Dendritic cell treated with granulocyte-macrophage colony-stimulating factor and Interleukin-4, amounts not matched to agents 40 ng/mL and 50 ng/mL, for 4 days (primary cell): ENCODE data around the gene OR10Z1.

Source experiments
- H3K27ac Mint-ChIP-seq: one replicate; pipeline ENCODE4 v1.8.0; 2022; ENCODE audit warnings: mild to moderate bottlenecking, mixed read lengths
- H3K27me3 Mint-ChIP-seq: one replicate; pipeline ENCODE4 v1.8.0; 2022; ENCODE audit warnings: mild to moderate bottlenecking, mixed read lengths
- H3K36me3 Mint-ChIP-seq: one replicate; pipeline ENCODE4 v1.8.0; 2022; ENCODE audit warnings: low read depth, mixed read lengths
- H3K4me1 Mint-ChIP-seq: one replicate; pipeline ENCODE4 v1.8.0; 2022; ENCODE audit warnings: low read depth, mixed read lengths
- H3K4me3 Mint-ChIP-seq: one replicate; pipeline ENCODE4 v1.8.0; 2022; ENCODE audit warnings: mild to moderate bottlenecking, moderate library complexity, mixed read lengths
- H3K9me3 Mint-ChIP-seq: one replicate; pipeline ENCODE4 v1.8.0; 2022; ENCODE audit warnings: mixed read lengths
- intact Hi-C: fragments of 100-400 bp; cut with micrococcal nuclease; formaldehyde crosslinking; loops from one replicate; pipeline ENCODE4 v1.15.0; 2022

OR10Z1 gene, protein sequence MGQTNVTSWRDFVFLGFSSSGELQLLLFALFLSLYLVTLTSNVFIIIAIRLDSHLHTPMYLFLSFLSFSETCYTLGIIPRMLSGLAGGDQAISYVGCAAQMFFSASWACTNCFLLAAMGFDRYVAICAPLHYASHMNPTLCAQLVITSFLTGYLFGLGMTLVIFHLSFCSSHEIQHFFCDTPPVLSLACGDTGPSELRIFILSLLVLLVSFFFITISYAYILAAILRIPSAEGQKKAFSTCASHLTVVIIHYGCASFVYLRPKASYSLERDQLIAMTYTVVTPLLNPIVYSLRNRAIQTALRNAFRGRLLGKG

DNA sequence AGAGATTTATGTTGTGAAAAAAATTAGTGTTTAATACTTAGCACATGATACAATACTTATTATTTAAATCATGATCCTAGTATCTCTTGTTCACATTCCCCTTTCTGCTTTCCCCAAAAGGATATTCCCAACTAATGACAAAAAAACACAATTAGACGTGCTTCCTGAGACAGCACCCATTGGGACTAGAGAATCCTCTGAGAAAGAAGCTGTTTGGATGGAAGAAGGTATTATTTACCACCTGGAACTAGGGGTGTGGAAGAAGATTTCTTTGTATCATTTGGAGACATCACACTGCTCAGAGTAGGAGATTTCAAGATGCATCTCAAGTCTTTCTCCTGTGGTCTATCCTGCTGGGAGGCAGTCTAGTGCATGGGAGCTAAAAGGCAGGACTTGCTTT, at the start of gene OR10Z1:
TSS of gene OR10Z1 (plus strand) at position 301 of the 400 bp plus-strand sequence. CDS start 1,171 bp downstream, outside the sequence.
- H3K4me3 Mint-ChIP-seq: no peak within 1 kb of the TSS
- H3K27me3 Mint-ChIP-seq: no peaks in the 10 kb centered on the region
- intact Hi-C loops: no loop called here

GRCh38 chr1:158559696-158560095, 45.4 kb upstream of the OR10Z1 start:
- H3K4me1 Mint-ChIP-seq: peaks cover 9% of the 10 kb centered on the region
- peaks cover 17% of the 10 kb centered on the region for H3K9me3 Mint-ChIP-seq
- intact Hi-C loops: no loop called here
- H3K27ac Mint-ChIP-seq: no peak overlapping the region
- no peak overlapping the region for H3K4me3 Mint-ChIP-seq
- no peaks in the 10 kb centered on the region for H3K27me3 Mint-ChIP-seq
- H3K36me3 Mint-ChIP-seq: no peaks in the 10 kb centered on the region

More for the DNA sequence above, at the start of gene OR10Z1:
- Mint-ChIP-seq H3K4me1 (no peaks in the 10 kb centered on the region), H3K27ac (no peak within 1 kb of the TSS), H3K9me3 (peaks cover 2% of the 10 kb centered on the region), H3K36me3 (no peaks in the 10 kb centered on the region)

DNA sequence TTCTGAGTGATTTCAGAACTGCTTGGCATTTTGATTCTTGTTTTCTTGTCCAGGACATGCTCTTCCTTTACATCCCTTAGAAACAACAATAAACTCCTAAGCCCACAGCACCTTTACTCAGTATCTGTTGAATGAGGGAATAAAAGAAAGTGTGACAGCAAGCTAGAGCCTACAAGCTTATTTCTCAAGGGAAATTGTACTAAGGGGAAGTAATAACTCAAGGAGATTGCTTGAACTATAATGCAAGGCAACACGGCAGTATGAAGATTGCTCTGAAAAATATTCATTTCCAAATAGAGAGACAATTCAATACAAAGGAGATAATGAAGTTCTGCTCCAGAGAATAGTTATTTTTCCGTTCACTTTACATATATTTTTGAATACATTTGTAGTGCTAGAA, 41.2 kb upstream of the OR10Z1 start:
- Mint-ChIP-seq H3K4me1 (peaks cover 9% of the 10 kb centered on the region), H3K27ac (no peak overlapping the region), H3K36me3 (no peaks in the 10 kb centered on the region), H3K4me3 (no peak overlapping the region), H3K27me3 (no peaks in the 10 kb centered on the region), H3K9me3 (peaks cover 17% of the 10 kb centered on the region)
- intact Hi-C loops: no loop called here

DNA sequence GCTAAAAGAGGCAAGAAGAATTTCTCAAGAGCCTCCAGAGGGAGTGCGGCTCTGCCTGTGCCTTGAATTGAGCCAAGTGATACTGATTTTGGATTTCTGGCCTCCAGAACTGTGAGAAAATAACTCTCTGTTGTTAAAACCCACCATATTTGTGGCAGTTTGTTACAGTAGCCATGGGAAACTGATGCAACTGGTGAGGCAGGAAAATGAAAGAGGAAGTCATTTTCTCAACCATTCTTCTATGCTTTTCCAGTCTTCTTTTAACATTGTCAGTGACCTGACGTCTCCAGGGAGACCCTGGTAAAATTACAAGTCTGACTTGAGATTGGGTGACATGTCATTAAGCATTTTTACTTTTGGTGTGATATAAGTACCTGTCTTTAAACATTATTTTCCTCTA, 40.5 kb upstream of the OR10Z1 start:
- Mint-ChIP-seq H3K36me3 (no peaks in the 10 kb centered on the region), H3K27ac (no peak overlapping the region), H3K9me3 (peaks cover 17% of the 10 kb centered on the region), H3K4me1 (peaks cover 9% of the 10 kb centered on the region), H3K27me3 (no peaks in the 10 kb centered on the region), H3K4me3 (no peak overlapping the region)
- intact Hi-C loops: no loop called here

GRCh38 chr1:158570480-158570879, 34.6 kb upstream of the OR10Z1 start, which contains the start of gene OR6P1:
Gene OR6P1, minus strand, starts transcription at chr1:158570580. Its CDS starts 6,976 bp downstream, at chr1:158563604.
- H3K36me3 Mint-ChIP-seq: no peaks in the 10 kb centered on the region
- no peak within 1 kb of the TSS for H3K4me3 Mint-ChIP-seq
- intact Hi-C loops: no loop called here
- H3K9me3 Mint-ChIP-seq: no peaks in the 10 kb centered on the region
- H3K27me3 Mint-ChIP-seq: no peaks in the 10 kb centered on the region
- no peak within 1 kb of the TSS for H3K27ac Mint-ChIP-seq
- H3K4me1 Mint-ChIP-seq: no peaks in the 10 kb centered on the region

DNA sequence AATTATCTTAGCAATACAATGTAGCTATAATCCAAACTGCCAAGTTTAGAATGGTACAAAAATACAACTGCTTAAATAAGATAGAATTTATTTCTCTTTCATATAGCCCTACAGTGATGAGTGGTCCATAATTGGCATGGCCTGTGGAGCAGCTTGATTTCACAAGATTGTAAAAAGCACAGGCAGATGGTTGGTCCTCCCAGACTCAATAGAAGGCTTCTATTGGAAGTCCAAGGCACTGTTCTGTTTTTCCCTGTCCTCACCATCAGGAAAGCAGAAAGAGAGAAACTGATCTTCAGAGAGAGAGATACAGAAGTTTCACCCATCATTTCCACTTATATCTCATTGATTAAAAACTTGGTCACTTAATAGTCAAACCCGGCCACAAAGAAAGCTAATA, 32.8 kb upstream of the OR10Z1 start:
- intact Hi-C loops: no loop called here
- H3K27ac Mint-ChIP-seq: no peak overlapping the region
- no peaks in the 10 kb centered on the region for H3K36me3 Mint-ChIP-seq
- H3K4me3 Mint-ChIP-seq: no peak overlapping the region
- H3K27me3 Mint-ChIP-seq: no peaks in the 10 kb centered on the region
- no peaks in the 10 kb centered on the region for H3K9me3 Mint-ChIP-seq
- H3K4me1 Mint-ChIP-seq: no peaks in the 10 kb centered on the region

DNA sequence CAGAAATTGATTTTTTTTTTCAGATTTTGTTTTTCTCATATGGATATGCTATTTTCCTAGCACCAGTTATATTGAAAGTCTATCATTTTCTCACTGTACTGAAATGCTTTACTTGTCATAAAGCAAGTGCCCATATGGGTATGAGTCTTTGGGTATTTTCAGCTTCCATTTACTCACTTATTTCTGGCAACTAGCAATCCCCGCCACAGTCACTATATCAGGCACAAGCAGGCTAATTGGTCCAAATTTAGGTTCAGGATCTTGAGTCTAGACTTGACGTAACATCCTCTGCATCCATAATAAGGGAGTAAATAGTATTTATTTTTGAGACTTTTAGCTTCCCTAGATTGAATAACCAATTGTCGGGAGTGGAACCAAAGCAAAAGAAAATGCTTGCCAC, 27.5 kb upstream of the OR10Z1 start:
- no peak overlapping the region for H3K4me3 Mint-ChIP-seq
- no peaks in the 10 kb centered on the region for H3K4me1 Mint-ChIP-seq
- H3K36me3 Mint-ChIP-seq: no peaks in the 10 kb centered on the region
- H3K27ac Mint-ChIP-seq: no peak overlapping the region
- H3K9me3 Mint-ChIP-seq: no peaks in the 10 kb centered on the region
- H3K27me3 Mint-ChIP-seq: no peaks in the 10 kb centered on the region
- intact Hi-C loops: no loop called here

DNA sequence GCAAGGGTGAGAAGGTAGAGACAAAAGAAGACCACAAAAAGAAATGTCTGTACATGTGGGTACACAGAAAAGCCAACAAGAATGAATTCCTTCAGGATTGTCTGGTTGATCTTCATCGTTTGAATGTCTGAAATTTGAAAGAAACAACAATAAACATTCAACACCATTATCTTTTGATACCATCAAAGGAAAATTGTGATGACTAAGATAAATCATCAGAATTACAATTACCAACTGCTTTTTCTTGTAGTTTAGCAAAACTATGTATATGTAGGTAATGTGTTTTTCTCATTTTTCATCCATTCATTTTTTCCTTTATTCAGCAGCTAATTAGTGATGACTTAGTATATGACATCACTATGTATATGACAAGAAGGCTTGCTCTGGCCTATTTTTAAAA, 25.3 kb upstream of the OR10Z1 start, which contains the start of gene OR10X1:
TSS of gene OR10X1 (minus strand) at position 167 of the 400 bp plus-strand sequence. CDS start at position 167, 0 bp downstream.
- Mint-ChIP-seq H3K4me3 (no peak within 1 kb of the TSS), H3K9me3 (no peaks in the 10 kb centered on the region), H3K4me1 (no peaks in the 10 kb centered on the region), H3K36me3 (no peaks in the 10 kb centered on the region), H3K27me3 (no peaks in the 10 kb centered on the region), H3K27ac (no peak within 1 kb of the TSS)
- intact Hi-C loops: no loop called here

DNA sequence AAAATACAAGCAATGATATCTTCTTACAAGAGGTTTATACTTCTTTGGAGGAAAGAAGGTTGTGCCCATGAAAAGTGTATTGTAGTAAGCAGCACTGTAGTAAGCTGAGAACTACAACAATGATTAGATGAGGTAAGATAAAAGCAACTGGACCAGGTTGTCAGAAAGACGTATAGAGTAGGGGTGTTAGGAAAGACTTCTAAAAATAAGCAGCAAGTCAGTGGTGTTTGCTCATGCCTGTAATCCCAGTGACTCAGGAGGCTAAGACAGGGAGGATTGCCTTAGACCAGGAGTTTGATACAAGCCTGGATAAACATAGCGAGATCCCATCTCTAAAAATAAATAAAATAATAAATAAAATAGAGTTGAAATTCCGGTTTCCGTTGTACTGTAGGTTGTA, 21.1 kb upstream of the OR10Z1 start:
- intact Hi-C loops: no loop called here
- no peak overlapping the region for H3K27ac Mint-ChIP-seq
- peaks cover 6% of the 10 kb centered on the region for H3K36me3 Mint-ChIP-seq
- H3K4me3 Mint-ChIP-seq: no peak overlapping the region
- no peaks in the 10 kb centered on the region for H3K27me3 Mint-ChIP-seq
- no peaks in the 10 kb centered on the region for H3K4me1 Mint-ChIP-seq
- H3K9me3 Mint-ChIP-seq: peaks cover 17% of the 10 kb centered on the region

DNA sequence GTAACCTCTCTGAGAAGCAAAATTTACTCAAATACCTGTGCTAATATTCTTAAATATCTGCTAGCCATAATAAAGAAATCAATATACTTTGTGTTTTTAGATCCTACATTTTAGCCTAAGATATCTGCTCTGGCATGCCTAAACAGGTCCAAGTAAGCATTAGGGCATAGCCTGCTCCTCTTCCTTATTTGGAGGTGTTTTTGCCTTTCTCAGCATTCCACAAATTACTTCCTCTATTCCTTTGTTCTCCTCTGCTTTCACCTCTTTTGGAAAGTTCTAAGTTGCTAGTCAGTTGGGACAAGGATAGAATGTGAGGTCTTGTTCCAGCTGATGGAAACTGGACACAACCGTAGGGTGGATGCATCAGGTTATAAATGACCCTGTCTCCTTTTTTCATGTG, 18.1 kb upstream of the OR10Z1 start:
- intact Hi-C loops: no loop called here
- Mint-ChIP-seq H3K4me1 (no peaks in the 10 kb centered on the region), H3K4me3 (no peak overlapping the region), H3K36me3 (peaks cover 6% of the 10 kb centered on the region), H3K27ac (no peak overlapping the region), H3K9me3 (peaks cover 22% of the 10 kb centered on the region), H3K27me3 (no peaks in the 10 kb centered on the region)

- Mint-ChIP-seq H3K4me1 (no peaks in the 10 kb centered on the region), H3K27ac (no peak overlapping the region), H3K4me3 (no peak overlapping the region), H3K36me3 (no peaks in the 10 kb centered on the region), H3K27me3 (no peaks in the 10 kb centered on the region), H3K9me3 (peaks cover 45% of the 10 kb centered on the region)
- intact Hi-C loops: no loop called here
Observed at GRCh38 chr1:158600735-158601134, 4.3 kb upstream of the OR10Z1 start.

GRCh38 chr1:158607296-158607695, 2.2 kb downstream of the OR10Z1 start:
- Mint-ChIP-seq H3K36me3 (no peaks in the 10 kb centered on the region), H3K9me3 (no peaks in the 10 kb centered on the region), H3K4me1 (no peaks in the 10 kb centered on the region), H3K27ac (no peak overlapping the region), H3K4me3 (no peak overlapping the region), H3K27me3 (no peaks in the 10 kb centered on the region)
- intact Hi-C loops: no loop called here

DNA sequence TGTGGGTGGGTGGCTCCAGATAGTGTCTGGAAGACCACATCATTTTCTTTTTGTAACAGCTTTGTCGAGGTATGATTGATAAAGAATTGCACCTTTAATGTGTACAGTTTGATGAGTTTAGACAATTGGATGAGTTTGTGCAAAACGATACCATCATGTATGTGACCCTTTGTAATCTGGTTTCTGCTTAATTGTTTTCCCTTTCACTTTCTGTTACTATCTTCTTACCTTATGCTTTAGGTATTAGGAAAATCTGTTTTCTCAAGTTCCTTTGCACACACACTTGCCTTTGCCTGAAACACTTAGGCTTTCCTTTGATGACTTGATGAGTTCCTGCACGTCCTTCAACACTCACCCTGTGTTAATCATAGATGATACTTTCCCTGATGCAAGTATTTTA, 6.8 kb downstream of the OR10Z1 start:
- Mint-ChIP-seq H3K4me3 (no peak overlapping the region), H3K27me3 (no peaks in the 10 kb centered on the region), H3K27ac (no peak overlapping the region), H3K9me3 (no peaks in the 10 kb centered on the region), H3K4me1 (no peaks in the 10 kb centered on the region), H3K36me3 (no peaks in the 10 kb centered on the region)
- intact Hi-C loops: no loop called here

GRCh38 chr1:158613764-158614163, 8.7 kb downstream of the OR10Z1 start:
- Mint-ChIP-seq H3K4me3 (no peak overlapping the region), H3K27ac (no peak overlapping the region), H3K9me3 (no peaks in the 10 kb centered on the region), H3K27me3 (no peaks in the 10 kb centered on the region), H3K4me1 (no peaks in the 10 kb centered on the region), H3K36me3 (no peaks in the 10 kb centered on the region)
- intact Hi-C loops: no loop called here

GRCh38 chr1:158638146-158638545, 33.1 kb downstream of the OR10Z1 start:
- Mint-ChIP-seq H3K27me3 (no peaks in the 10 kb centered on the region), H3K4me1 (peaks cover 19% of the 10 kb centered on the region), H3K4me3 (no peak overlapping the region), H3K9me3 (no peaks in the 10 kb centered on the region), H3K36me3 (no peaks in the 10 kb centered on the region), H3K27ac (no peak overlapping the region)
- intact Hi-C loops: no loop called here
